Anterior cingulate cortex (tissue), 58 donors: ENCODE results near the gene FPR1.

ENCODE experiments used
- DNase-seq, 58 donors: peaks; one replicate each; lab custom pipeline; 2025; lab: John Stamatoyannopoulos, UW

FPR1 gene

GRCh38 chr19:51710163-51710562 is 41.5 kb downstream of the FPR1 start:
- no peak for DNase-seq

- no peak for DNase-seq
These were observed 42.1 kb downstream of the FPR1 start for GRCh38 chr19:51709575-51709974.

- DNase-seq: no peak
These were observed 42.9 kb downstream of the FPR1 start for GRCh38 chr19:51708811-51709210.

- DNase-seq: no peak
These were observed 44.8 kb downstream of the FPR1 start for GRCh38 chr19:51706885-51707284.

GRCh38 chr19:51706296-51706695 is 45.4 kb downstream of the FPR1 start:
- DNase-seq: no peak

- DNase-seq: peak in 2 of 58 donors; percentile 45 to 61
These were observed 47.1 kb downstream of the FPR1 start for GRCh38 chr19:51704626-51705025.

GRCh38 chr19:51703575-51704515 is 47.8 kb downstream of the FPR1 start:
- DNase-seq: peak; percentile 53 to 96 (median 90)

- peak in 10 of 58 donors; percentile 13 to 58 (median 43) for DNase-seq
These were observed 48.7 kb downstream of the FPR1 start for GRCh38 chr19:51702825-51703574.

- DNase-seq: peak in 46 of 58 donors; percentile 8 to 66 (median 36)
These were observed 49.4 kb downstream of the FPR1 start for GRCh38 chr19:51702103-51702824.

GRCh38 chr19:51701468-51702100 is 50.1 kb downstream of the FPR1 start:
- no peak for DNase-seq

GRCh38 chr19:51699170-51699569 is 52.5 kb downstream of the FPR1 start:
- DNase-seq: no peak

GRCh38 chr19:51698296-51698695 is 53.4 kb downstream of the FPR1 start:
- no peak for DNase-seq

- no peak for DNase-seq
These were observed 54.4 kb downstream of the FPR1 start for GRCh38 chr19:51697169-51697776.

GRCh38 chr19:51696606-51697005 is 55.1 kb downstream of the FPR1 start:
- DNase-seq: no peak
